Measurements from ENCODE around the gene PCNA. TPM values are rescaled to one million over a fixed set of nuclear protein-coding genes. Genes with fewer than 3 reads are reported as not detected.

Gene PCNA
- total RNA-seq, 4 donors from 2014 or later = 26.6 to 51.7 (median 30.7) TPM

DNA sequence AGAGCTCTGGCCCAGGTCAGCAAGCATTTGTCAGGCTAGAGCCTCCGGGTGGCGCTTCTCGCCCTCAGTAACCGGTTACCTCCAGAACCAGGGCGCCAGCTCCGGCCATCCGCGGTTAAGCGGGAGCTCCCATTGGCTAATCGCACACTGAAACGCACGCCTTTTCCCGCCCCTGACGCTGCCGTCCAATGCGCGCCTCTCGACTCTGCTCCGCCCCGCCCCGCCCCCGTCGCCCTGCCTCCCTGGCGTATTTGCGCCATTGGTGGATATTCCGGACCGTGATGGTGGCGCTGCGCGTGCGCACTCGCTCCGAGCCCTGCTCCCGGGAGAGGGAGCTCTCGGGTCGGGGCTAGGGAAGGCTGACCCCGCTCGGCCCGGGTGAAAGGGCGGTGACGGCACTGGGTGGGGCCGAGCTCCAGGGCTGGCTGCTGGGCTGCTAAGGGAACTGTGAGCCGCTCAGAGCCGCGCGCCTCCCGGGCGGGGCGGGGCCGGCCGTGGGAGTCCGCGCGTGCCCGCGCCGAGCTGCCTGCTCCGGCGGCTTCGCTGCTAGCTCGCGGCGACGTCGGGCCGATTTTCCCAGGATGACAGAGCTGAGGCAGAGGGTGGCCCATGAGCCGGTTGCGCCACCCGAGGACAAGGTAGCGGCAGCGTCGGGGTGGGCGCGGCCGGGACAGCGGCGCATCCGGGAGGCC lies 6.9 kb upstream of the PCNA start, which contains the start of gene CDS2:
TSS of gene CDS2 (plus strand) at position 497 of the 692 bp plus-strand sequence. CDS start at position 582, 85 bp downstream.
- TF ChIP-seq, protein P1, sequence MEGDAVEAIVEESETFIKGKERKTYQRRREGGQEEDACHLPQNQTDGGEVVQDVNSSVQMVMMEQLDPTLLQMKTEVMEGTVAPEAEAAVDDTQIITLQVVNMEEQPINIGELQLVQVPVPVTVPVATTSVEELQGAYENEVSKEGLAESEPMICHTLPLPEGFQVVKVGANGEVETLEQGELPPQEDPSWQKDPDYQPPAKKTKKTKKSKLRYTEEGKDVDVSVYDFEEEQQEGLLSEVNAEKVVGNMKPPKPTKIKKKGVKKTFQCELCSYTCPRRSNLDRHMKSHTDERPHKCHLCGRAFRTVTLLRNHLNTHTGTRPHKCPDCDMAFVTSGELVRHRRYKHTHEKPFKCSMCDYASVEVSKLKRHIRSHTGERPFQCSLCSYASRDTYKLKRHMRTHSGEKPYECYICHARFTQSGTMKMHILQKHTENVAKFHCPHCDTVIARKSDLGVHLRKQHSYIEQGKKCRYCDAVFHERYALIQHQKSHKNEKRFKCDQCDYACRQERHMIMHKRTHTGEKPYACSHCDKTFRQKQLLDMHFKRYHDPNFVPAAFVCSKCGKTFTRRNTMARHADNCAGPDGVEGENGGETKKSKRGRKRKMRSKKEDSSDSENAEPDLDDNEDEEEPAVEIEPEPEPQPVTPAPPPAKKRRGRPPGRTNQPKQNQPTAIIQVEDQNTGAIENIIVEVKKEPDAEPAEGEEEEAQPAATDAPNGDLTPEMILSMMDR (IDR thresholded peaks at IDR 0.05; ENCODE audit: low read depth) = no peak

DNA sequence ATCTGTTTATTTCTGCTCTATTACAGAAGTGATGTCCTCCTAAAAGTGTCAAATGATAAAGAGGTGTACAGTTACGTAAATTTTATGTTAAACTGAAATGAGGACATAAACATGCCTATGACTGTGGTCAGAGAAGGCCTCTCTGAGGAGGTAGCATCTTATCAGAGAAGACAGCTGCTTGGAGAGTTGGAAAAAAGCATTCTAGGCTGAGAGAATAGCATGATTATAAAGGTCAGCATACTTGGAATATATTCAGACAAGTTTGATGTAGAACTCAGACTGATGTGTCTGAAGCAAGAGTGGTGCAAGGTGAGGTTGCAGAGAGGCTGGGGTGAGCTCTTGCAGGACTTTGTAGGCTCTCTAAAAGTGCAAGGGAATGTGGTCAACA lies 3.1 kb upstream of the PCNA start:
- TF ChIP-seq, protein P1 (IDR thresholded peaks at IDR 0.05; ENCODE audit: low read depth) = no peak

DNA sequence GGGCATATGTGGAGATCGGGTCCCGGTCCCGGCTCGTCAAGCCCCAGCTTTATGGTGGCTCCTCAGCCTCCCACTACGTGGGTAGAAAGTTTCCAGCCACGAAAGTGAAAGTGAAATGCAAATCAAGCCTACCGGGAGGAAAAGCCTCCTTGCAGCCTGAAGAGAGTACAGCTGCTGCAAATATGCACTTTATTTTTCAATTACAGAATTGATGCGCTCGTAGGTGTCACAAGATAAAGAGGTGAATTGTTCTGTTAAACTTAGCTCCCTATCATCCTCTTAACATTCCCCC lies 373 bp upstream of the PCNA start:
- TF ChIP-seq, protein P1 (IDR thresholded peaks at IDR 0.05; ENCODE audit: low read depth) = no peak

DNA sequence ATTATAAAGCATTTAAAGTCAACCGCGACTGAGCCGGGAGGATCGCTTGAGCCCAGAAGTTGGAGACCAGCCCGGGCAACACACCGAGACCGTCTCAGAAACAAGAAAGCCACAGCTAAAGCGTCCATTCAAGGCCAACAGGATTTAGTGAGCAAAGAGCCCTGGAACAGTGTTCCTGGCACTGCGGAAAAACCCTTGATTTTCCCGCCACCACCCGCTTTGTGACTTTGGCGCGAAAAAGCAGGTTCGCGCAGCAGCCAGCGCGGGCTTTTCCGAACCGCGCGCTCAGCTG lies 669 bp downstream of the PCNA start:
- TF ChIP-seq, protein P1 (IDR thresholded peaks at IDR 0.05; ENCODE audit: low read depth) = no peak

DNA sequence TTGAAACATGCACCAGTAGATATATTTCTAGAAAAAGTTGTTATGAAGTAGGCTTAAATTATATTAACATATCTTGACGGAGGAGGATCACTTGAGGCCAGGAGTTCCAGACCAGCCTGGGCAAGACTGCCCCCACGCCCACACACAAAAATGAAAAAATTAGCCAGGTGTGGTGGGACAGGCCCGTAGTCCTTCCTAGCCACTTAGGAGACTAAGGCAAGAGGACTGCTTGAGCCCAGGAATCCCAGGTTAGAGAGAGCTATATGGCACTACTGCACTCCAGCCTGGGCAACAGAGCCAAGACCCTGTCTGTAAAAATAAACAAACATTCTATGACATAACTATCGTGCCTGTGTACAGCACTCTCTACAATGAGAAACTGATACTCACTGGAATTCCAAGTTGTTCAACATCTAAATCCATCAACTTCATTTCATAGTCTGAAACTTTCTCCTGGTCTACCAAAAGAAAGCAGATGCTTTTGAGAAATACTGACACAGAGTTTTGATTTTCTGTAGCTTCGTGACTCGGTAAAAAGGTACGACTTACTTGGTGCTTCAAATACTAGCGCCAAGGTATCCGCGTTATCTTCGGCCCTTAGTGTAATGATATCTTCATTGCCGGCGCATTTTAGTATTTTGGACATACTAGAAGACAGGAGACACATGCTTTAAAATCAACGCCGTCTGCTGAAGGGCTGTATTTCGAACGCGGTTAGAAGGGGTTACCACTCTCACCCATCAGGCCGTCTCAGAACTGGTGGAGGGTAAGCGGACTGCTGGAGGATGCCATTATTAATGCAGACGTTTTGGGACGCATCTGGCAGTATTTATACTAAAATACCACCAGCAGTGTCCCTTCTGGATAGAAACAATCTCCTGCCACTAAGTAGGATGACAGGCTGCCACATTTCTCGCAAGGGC lies 1.3 kb downstream of the PCNA start:
- TF ChIP-seq, protein P1 (IDR thresholded peaks at IDR 0.05; ENCODE audit: low read depth) = no peak

DNA sequence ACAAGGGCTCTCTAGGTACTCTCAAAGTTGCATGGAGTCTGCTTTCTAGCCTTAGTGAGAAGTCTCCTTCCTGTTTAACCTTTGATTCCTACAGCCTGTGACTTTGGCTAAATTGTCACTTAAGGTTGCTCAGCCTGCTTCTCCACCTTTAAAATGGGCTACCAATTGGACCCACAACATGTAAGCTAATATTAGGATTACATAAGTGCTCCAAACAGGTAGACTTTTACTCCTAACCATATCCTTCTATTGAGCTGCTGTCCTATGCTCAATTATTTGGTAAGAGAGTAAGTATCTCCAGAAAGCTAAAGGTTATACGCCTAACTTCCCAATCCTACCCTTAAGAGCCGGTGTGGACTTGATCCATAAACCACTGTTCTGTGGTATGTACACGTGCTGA lies 2.9 kb downstream of the PCNA start:
- TF ChIP-seq, protein P1 (IDR thresholded peaks at IDR 0.05; ENCODE audit: low read depth) = no peak

DNA sequence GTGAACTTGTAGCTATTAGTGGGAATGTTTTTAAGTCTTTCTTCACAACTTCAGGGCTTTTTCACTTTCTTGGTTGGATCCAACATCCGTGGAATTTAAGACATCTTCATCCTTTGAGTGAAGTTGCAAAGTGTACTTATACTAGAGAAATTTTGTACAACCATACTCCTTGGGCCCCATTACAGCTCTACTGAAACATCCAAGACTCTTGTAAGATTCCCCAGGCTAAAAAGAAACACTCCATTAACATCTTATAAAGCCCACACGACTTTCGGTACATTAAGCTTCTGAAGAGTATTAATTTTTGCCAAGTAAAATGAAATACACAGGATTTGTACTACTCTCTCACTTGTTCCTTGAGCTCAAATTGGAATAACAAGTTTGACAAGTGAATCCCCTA lies 5.4 kb downstream of the PCNA start:
- TF ChIP-seq, protein P1 (IDR thresholded peaks at IDR 0.05; ENCODE audit: low read depth) = no peak
